Muscle of back (tissue), 11 donors: ENCODE results near the gene ADSL. TPM values are rescaled to one million over a fixed set of nuclear protein-coding genes. Genes with fewer than 3 reads are reported as not detected.

Experiments
- DNase-seq, 3 donors: peaks; one replicate each; pipeline versions ENCODE4 v3.0.0 to v3.0.0-alpha.2; 2013
- polyA plus RNA-seq, 10 donors: library from polyadenylated mRNA; unstranded; fragments of 120-200 nt; gene quantifications; one replicate each; pipeline ENCODE4 v1.2.1, GENCODE V29; 2013; ENCODE audit not compliant: insufficient read length in 10 of 10

Gene ADSL
- polyA plus RNA-seq, 10 donors: 143 to 230 (median 193) TPM

GRCh38 chr22:40404251-40405177 lies 58.2 kb downstream of the ADSL start:
- DNase-seq: no peak

GRCh38 chr22:40405178-40406062 lies 59.1 kb downstream of the ADSL start:
- no peak for DNase-seq

- no peak for DNase-seq
Observed at GRCh38 chr22:40406063-40406890, 60.0 kb downstream of the ADSL start.

GRCh38 chr22:40407021-40407761 lies 60.9 kb downstream of the ADSL start:
- DNase-seq: no peak

GRCh38 chr22:40407831-40408717 lies 61.8 kb downstream of the ADSL start:
- DNase-seq: no peak

- no peak for DNase-seq
Observed at GRCh38 chr22:40408718-40409612, 62.7 kb downstream of the ADSL start.

- no peak for DNase-seq
Observed at GRCh38 chr22:40409613-40410113, 63.4 kb downstream of the ADSL start.

- no peak for DNase-seq
Observed at GRCh38 chr22:40410272-40410671, 64.0 kb downstream of the ADSL start.

GRCh38 chr22:40410731-40411505 lies 64.6 kb downstream of the ADSL start:
- DNase-seq: no peak

- DNase-seq: no peak
Observed at GRCh38 chr22:40411506-40411861, 65.2 kb downstream of the ADSL start.

GRCh38 chr22:40412441-40412840 lies 66.1 kb downstream of the ADSL start:
- no peak for DNase-seq

GRCh38 chr22:40413873-40414272 lies 67.6 kb downstream of the ADSL start:
- DNase-seq: no peak

- DNase-seq: no peak
Observed at GRCh38 chr22:40414311-40414710, 68.0 kb downstream of the ADSL start.

GRCh38 chr22:40414838-40415505 lies 68.7 kb downstream of the ADSL start:
- DNase-seq: no peak

- DNase-seq: no peak
Observed at GRCh38 chr22:40415531-40416266, 69.4 kb downstream of the ADSL start.

- DNase-seq: no peak
Observed at GRCh38 chr22:40416267-40416570, 69.9 kb downstream of the ADSL start.

GRCh38 chr22:40416636-40417035 lies 70.3 kb downstream of the ADSL start:
- no peak for DNase-seq
